H4 (cell line): ENCODE data around the gene FRAS1. TPM values are rescaled to one million over a fixed set of nuclear protein-coding genes. Genes with fewer than 3 reads are reported as not detected.
"Not testable (repeated sequence)": the region's sequence is repeated elsewhere in the genome, so short reads cannot be mapped to it uniquely, and the experiment has no call there.

Experiments used
- DNase-seq: peaks from one replicate; pipeline ENCODE4 v3.0.0-alpha.2; 2015; ENCODE audit warnings: low spot score
- total RNA-seq: library from RNA; depleted of rRNA; stranded (reverse); fragments of >200 nt; shearing (Covaris generic); gene quantifications from 2 replicates; pipeline ENCODE4 v1.2.3, GENCODE V29; 2014

The FRAS1 gene
- total RNA-seq, 1 experiment from 2014 or later = 0.43 TPM

DNA sequence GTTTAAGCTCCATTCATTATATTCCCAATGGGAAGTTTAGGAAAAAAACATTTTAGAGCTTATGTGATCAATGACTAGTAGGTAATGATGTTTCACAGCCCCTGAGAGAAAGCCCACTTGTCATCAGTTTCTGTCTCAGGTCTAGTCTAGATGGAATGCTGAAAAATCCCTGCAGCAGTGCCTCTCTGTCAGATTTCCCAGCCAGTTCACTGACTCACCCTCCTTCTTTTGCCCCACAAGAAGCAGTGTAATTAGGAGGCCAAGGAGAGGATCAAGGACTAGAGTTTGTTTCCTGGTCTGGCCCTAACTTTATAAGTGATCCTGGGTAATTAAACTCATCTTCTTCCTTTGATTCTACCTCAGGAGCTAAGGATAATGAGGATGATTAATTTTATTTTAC lies 375.8 kb downstream of the FRAS1 start:
- DNase-seq = no peak

DNA sequence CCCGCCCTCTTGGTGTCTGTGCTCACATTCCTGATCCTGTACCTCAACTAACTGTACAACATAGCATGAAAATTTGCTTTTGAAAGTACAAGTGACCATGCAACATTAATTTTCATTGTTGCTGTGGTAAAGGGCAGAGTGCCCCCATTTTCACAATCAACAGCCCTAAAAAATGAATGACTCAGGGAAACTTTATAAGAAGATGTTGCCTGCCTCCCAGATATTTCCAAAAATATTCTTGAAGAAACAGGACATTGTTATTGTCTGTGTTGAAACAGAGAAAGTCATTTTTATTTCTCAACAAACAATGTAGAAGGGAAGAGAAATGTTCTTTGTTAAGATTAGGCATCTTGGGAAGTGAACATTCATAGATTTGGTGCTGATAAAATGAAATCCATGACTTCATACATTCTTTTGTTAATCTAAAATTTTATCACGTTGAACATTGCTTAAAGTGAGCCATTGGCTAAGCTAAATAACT lies 380.5 kb downstream of the FRAS1 start:
- no peak for DNase-seq

DNA sequence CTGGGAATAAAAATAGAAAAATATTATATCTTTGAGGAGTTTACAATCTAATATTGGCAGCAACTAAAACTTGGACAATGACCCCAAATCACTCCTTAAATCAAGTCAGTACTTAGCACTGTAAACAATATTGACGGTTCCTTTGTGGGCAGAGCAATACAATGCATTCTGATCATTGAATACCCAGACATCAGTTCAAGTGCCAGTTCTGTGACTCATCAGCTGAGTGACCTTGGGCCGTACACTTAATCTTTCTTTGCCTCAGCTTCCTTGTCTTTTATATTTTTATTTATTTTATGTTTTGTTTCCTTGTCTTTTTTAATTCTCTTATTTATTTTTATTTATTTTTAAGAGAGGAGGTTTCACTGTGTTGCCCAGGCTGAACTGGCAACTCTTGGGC lies 382.2 kb downstream of the FRAS1 start:
- no peak for DNase-seq

DNA sequence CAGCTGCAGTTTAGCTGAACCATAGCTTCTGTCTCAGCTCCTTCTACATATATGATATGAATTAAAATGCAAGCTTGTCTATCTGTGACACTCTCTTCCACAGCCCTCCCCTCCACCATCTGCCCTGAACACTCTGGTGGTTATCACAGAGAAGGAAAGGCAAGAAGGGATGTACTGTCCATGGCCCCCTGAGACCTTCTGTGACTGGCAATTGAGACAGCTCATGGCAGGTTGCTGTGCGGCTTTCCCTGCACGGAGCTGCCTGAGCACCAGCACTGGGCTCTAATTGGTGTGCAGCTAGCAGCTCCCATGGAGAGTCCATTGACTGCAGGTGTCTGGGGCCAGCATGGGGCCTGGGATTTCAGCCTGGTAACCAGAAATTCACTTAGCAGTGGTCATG lies 384.6 kb downstream of the FRAS1 start:
- DNase-seq = no peak

DNA sequence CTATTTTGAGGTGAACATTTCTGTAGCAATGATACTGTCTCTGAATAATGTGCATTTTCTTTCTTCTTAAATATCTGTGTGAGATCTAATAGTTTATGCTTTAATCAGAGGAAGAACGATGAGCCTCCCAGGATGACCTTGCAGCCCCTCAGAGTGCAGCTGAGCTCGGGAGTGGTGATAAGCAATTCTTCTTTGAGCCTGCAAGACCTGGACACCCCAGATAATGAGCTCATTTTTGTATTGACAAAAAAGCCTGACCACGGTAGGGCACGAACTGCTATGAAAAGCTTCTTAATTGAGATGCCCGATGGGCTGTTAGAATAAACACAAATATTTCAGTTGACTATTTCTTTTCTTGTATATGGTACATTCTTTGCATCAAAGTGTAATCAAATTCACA lies 389.5 kb downstream of the FRAS1 start:
- DNase-seq = no peak

DNA sequence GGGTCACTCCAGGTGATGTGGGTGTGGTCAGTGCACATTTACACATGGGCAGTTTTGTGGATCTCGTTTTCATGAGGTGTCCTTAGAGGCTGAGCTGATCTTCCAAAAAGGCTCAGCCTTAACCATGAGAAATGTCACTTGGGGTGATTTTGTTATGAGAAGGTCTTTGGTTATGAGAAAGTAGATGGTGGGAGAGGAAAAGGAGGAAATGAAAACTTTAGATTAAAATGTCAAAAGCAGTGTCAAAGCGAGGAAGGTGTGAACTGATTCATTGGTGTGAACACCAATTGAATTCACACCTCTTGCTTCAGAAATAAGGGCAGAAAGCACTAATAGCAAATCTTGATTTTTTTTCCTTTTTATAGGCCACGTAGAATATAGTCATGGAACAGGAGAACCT lies 394.3 kb downstream of the FRAS1 start:
- no peak for DNase-seq

GRCh38 chr4:78454016-78454415 lies 396.9 kb downstream of the FRAS1 start:
- no peak for DNase-seq

- DNase-seq = no peak
Measured at GRCh38 chr4:78457751-78458150, 400.6 kb downstream of the FRAS1 start.

GRCh38 chr4:78459327-78459726 lies 402.2 kb downstream of the FRAS1 start:
- no peak for DNase-seq

GRCh38 chr4:78460368-78460767 lies 403.2 kb downstream of the FRAS1 start:
- DNase-seq = no peak

GRCh38 chr4:78464265-78464664 lies 407.1 kb downstream of the FRAS1 start:
- DNase-seq = no peak

GRCh38 chr4:78467223-78467622 lies 410.1 kb downstream of the FRAS1 start:
- DNase-seq = not testable (repeated sequence)

- no peak for DNase-seq
Measured at GRCh38 chr4:78468272-78468671, 411.1 kb downstream of the FRAS1 start.

DNA sequence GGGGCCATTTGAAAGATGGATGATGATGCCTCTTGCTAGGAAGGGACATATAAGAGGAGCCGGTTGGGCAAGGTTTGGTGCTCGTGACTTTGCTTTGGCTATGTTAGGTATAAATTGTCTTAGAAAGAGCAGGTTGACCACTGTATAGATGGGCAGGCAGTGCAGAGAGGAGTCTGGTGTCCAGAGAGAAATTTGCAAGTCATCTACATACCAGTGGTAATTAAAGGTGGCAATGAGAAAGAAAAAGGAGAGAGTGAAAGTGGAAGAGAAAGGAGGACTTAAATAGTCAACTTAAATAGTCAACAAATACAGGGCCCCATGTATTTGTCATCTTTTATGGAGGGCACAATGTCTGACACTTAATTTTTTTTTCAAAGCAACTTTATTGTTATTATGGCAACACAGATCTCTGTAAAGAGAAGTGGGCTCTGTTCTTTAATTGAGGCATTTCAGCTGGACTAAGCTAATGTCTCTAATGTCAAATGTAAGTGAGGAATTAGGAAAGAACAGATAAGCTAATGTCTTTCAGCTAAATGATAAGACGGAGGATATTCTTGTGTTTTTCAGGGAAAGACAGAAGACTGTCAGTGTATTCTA lies 419.1 kb downstream of the FRAS1 start:
- no peak for DNase-seq

- DNase-seq = no peak
Measured at GRCh38 chr4:78477276-78477675, 420.2 kb downstream of the FRAS1 start.

GRCh38 chr4:78478523-78478922 lies 421.4 kb downstream of the FRAS1 start:
- DNase-seq = no peak

GRCh38 chr4:78480286-78480685 lies 423.2 kb downstream of the FRAS1 start:
- no peak for DNase-seq

GRCh38 chr4:78481180-78481579 lies 424.1 kb downstream of the FRAS1 start:
- no peak for DNase-seq

DNA sequence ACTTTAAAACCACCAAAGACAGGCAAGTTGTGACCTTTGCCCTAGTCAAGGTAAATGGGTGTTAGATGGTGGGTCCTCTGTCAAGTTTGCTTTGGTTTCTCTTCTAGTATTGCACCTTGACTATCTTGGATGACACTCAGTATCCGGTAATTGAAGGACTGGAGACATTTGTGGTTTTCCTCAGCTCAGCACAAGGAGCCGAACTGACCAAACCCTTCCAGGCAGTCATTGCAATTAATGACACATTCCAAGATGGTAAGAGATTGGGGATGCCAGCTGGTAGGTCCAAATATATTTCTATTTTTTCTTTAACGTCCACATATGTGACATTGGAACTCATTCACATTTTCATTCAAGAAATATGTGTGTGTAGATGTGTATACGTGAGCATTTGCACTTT lies 425.2 kb downstream of the FRAS1 start:
- DNase-seq = no peak

- DNase-seq = no peak
Measured at GRCh38 chr4:78483811-78484210, 426.7 kb downstream of the FRAS1 start.

DNA sequence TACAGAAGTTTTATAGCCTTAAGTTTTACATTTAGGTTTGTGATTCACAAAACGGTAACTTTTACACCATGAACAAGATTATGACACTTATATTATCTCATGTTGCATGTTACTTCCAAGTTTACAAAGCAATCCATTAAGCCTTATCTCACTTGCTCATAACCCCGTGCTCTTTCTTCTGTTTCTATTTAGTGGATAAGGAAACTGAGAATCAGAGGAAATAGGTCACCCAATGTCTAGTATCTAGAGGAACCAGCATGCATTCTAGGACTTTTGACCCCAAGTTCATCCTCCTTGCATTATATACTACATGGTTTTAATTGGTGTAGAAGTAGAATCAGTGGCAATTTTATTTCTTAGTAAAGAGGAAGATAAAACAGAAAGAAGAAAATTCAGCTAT lies 427.5 kb downstream of the FRAS1 start:
- DNase-seq = no peak

DNA sequence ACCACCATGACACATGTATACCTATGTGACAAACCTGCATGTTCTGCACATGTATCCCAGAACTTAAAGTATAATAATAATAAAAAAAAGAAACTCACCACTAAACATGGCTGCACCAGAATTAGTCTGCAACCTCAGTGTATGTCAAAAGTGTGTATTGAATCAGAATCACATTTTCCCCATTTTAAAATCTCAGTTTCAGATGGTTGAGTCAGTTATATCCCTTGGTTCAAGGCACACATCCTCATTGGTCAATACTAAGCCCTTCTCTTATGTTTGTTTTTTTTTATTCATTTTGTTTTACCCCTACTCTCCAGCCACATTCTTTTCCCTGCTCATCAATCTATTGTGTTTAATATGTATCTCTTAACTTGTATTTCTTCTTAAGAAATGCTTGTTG lies 436.6 kb downstream of the FRAS1 start:
- DNase-seq = no peak

GRCh38 chr4:78496021-78496643 lies 439.0 kb downstream of the FRAS1 start:
- DNase-seq = no peak

DNA sequence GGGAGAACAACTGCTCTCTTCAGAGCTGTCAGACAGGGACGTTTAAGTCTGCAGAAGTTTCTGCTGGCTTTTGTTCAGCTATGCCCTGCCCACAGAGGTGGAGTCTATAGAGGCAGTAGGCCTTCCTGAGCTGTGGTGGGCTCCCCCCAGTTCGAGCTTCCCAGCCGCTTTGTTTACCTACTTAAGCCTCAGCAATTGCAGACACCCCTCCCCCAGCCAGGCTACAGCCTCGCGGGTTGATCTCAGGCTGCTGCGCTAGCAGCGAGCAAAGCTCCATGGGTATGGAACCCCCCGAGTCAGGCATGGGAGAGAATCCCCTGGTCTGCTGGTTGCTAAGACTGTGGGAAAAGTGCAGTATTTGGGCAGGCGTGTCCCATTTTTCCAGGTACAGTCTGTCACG lies 449.1 kb downstream of the FRAS1 start:
- not testable (repeated sequence) for DNase-seq
